OCI-LY7 (cell line): ENCODE data around the gene ANKRD42. TPM values are rescaled to one million over a fixed set of nuclear protein-coding genes. Genes with fewer than 3 reads are reported as not detected.

Experiments
- BruUV-seq: library from RNA; stranded (reverse); fragments of 400-500 nt; replicated peaks from 2 replicates; lab custom pipeline; 2021; lab: Mats Ljungman, UMichigan
- CTCF ChIA-PET: fragments of 300-600 bp; sonication (Branson Sonifier 250); formaldehyde crosslinking; loops from one replicate; lab custom pipeline; 2022; ENCODE audit warnings: antibody characterized with exemption; ENCODE audit not compliant: unreplicated experiment; lab: Charles Lee
- POLR2A ChIA-PET: fragments of 300-600 bp; sonication (Branson Sonifier 250); formaldehyde crosslinking; loops from one replicate; lab custom pipeline; 2022; ENCODE audit warnings: antibody characterized with exemption; lab: Charles Lee
- DNase-seq: peaks from one replicate; pipeline ENCODE4 v3.0.0-alpha.2; 2015; ENCODE audit warnings: low spot score
- H2AFZ ChIP-seq: fragments of 200-600 bp; sonication (generic), shearing (Covaris generic); 2 replicates; pipeline ENCODE4 v1.6.1; 2014; ENCODE audit warnings: mild to moderate bottlenecking, antibody characterized with exemption, low read length, moderate library complexity
- H3K27ac ChIP-seq: fragments of 200-600 bp; sonication (generic); 2 replicates; pipeline ENCODE4 v1.5.1; 2014; ENCODE audit warnings: mixed run types, low read depth, mild to moderate bottlenecking, moderate library complexity, low read length, inconsistent platforms; ENCODE audit not compliant: poor library complexity, severe bottlenecking
- H3K36me3 ChIP-seq: fragments of 200-600 bp; sonication (generic); 2 replicates; pipeline ENCODE4 v1.6.1; 2014; ENCODE audit warnings: mild to moderate bottlenecking, antibody characterized with exemption, low read length, moderate library complexity, mixed read lengths; ENCODE audit not compliant: insufficient read depth
- H3K4me1 ChIP-seq: fragments of 200-600 bp; sonication (generic); 2 replicates; pipeline ENCODE4 v1.5.1; 2014; ENCODE audit warnings: mild to moderate bottlenecking, low read length; ENCODE audit not compliant: insufficient read depth, poor library complexity, severe bottlenecking
- H3K4me2 ChIP-seq: fragments of 200-600 bp; sonication (generic); 2 replicates; pipeline ENCODE4 v1.6.1; 2014; ENCODE audit warnings: mild to moderate bottlenecking, low read length
- H3K4me3 ChIP-seq: fragments of 200-600 bp; sonication (generic); 2 replicates; pipeline ENCODE4 v1.5.1; 2014; ENCODE audit warnings: mild to moderate bottlenecking, low read depth, low read length; ENCODE audit not compliant: poor library complexity, severe bottlenecking
- H3K79me2 ChIP-seq: fragments of 200-600 bp; sonication (generic); 2 replicates; pipeline ENCODE4 v1.6.1; 2016; ENCODE audit warnings: low read depth, mild to moderate bottlenecking, low read length, moderate library complexity, mixed read lengths; ENCODE audit not compliant: insufficient read depth
- H3K9me2 ChIP-seq: fragments of 200-600 bp; sonication (generic); 2 replicates; pipeline ENCODE4 v1.6.1; 2016; ENCODE audit warnings: mild to moderate bottlenecking, low read length, mixed read lengths; ENCODE audit not compliant: insufficient read depth
- H3K9me3 ChIP-seq: fragments of 200-600 bp; sonication (generic); 2 replicates; pipeline ENCODE4 v1.6.1; 2014; ENCODE audit warnings: mild to moderate bottlenecking, mixed run types, low read length, mixed read lengths
- H4K20me1 ChIP-seq: fragments of 200-600 bp; sonication (generic); 2 replicates; pipeline ENCODE4 v1.6.1; 2014; ENCODE audit warnings: mild to moderate bottlenecking, antibody characterized with exemption, low read length, moderate library complexity, mixed read lengths; ENCODE audit not compliant: insufficient read depth
- EZH2phosphoT487 ChIP-seq: fragments of 200-600 bp; sonication (generic); IDR thresholded peaks from 2 replicates; pipeline ENCODE4 v1.6.1; 2018; ENCODE audit warnings: low read depth, borderline replicate concordance, mild to moderate bottlenecking, mixed run types, antibody characterized with exemption, low read length, moderate library complexity, mixed read lengths
- intact Hi-C: fragments of 100-400 bp; cut with micrococcal nuclease; formaldehyde crosslinking; loops from one replicate; pipeline ENCODE4 v1.10.0; 2022; ENCODE audit not compliant: unreplicated experiment
- total RNA-seq, 2 experiments: library from RNA; depleted of rRNA in 1 of 2; stranded (reverse); fragments of >200 nt in 1 of 2; shearing (Covaris generic) in 1 of 2; gene quantifications; 2 replicates each; pipeline ENCODE4 v1.2.3, GENCODE V29; 2014 to 2022
- TF ChIP-seq, protein P1 (sequence below): fragments of 200-600 bp; sonication (generic); conservative IDR thresholded peaks from 2 replicates; pipeline ENCODE4 v1.5.1; 2014; ENCODE audit warnings: mild to moderate bottlenecking, antibody characterized with exemption, low read length, moderate library complexity, mixed read lengths

Gene ANKRD42
- total RNA-seq, 2 experiments from 2014 or later = 2.2 to 3.3 TPM

DNA sequence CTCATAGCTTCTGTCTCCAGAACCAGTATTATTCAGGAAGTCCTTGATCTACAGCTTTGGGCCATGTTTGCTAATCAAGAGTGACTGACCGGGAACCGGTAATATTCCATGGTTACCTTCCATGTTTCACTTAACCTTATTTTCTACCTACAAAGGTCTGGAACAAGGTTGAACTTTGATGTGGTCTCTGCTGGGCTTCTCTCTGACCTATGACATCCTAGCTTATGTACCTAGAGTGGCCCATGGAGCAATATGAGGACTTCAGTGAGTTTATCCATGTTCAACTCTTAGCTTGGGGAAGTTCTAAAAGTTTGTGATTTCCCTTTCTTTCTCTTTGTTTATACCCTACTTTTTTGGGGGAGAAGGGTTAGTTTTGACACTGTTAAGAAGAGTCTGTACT lies 59.4 kb downstream of the ANKRD42 start:
- DNase-seq = no peak
- H3K79me2 ChIP-seq = no peaks in the 10 kb centered on the region
- no peak overlapping the region for H3K4me3 ChIP-seq
- H3K9me3 ChIP-seq = peaks cover 4% of the 10 kb centered on the region; the same call in 1 of the 2 replicates
- CTCF ChIA-PET = interaction anchor here (0.5 kb wide), 1 partner anchor 29 kb away, joined by 3 read pairs; no protein-coding TSS in a partner anchor
- H3K9me2 ChIP-seq = no peaks in the 10 kb centered on the region
- POLR2A ChIA-PET = no interaction called here
- H3K27ac ChIP-seq = no peak overlapping the region
- H3K4me1 ChIP-seq = peaks cover 10% of the 10 kb centered on the region
- intact Hi-C loops = loop anchor here (5.0 kb wide), 1 partner anchor 536 kb away; no protein-coding TSS in a partner anchor
- H2AFZ ChIP-seq = no peak overlapping the region
- TF ChIP-seq, protein P1, sequence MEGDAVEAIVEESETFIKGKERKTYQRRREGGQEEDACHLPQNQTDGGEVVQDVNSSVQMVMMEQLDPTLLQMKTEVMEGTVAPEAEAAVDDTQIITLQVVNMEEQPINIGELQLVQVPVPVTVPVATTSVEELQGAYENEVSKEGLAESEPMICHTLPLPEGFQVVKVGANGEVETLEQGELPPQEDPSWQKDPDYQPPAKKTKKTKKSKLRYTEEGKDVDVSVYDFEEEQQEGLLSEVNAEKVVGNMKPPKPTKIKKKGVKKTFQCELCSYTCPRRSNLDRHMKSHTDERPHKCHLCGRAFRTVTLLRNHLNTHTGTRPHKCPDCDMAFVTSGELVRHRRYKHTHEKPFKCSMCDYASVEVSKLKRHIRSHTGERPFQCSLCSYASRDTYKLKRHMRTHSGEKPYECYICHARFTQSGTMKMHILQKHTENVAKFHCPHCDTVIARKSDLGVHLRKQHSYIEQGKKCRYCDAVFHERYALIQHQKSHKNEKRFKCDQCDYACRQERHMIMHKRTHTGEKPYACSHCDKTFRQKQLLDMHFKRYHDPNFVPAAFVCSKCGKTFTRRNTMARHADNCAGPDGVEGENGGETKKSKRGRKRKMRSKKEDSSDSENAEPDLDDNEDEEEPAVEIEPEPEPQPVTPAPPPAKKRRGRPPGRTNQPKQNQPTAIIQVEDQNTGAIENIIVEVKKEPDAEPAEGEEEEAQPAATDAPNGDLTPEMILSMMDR = no peak
- TF ChIP-seq EZH2phosphoT487 = no peak
- no peak overlapping the region for H3K4me2 ChIP-seq
- no peaks in the 10 kb centered on the region for H4K20me1 ChIP-seq
- peaks cover 5% of the 10 kb centered on the region for H3K36me3 ChIP-seq
- BruUV-seq = no TSS peak

DNA sequence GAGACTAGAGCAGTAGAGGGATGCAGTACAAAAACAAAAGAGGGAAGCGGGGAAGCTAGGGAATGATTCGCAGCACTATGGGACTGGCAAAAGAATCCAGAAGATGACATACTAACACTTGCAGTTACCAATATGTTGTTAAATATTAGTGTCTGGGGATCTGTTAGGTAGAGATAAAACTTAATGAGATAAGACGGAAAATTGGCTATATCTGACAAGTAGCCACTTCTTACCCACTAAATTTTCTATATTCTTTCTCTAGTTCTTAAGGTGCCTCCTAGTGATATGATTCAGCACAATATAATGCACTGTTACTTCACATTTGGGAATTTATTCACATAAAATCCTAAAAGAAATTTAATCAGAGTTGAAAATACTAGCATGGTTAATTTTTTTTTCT lies 61.9 kb downstream of the ANKRD42 start:
- Histone ChIP-seq H3K4me3 (no peak overlapping the region), H3K27ac (no peak overlapping the region), H2AFZ (no peak overlapping the region), H3K4me1 (no peaks in the 10 kb centered on the region), H3K36me3 (peaks cover 26% of the 10 kb centered on the region), H3K9me2 (no peaks in the 10 kb centered on the region), H3K79me2 (no peaks in the 10 kb centered on the region), H3K9me3 (peaks cover 4% of the 10 kb centered on the region; the same call in 1 of the 2 replicates), H4K20me1 (no peaks in the 10 kb centered on the region), H3K4me2 (no peak overlapping the region)
- CTCF ChIA-PET = no interaction called here
- intact Hi-C loops = no loop called here
- POLR2A ChIA-PET = interaction anchor here (0.5 kb wide), 1 partner anchor 81 kb away, joined by 3 read pairs; no protein-coding TSS in a partner anchor
- TF ChIP-seq EZH2phosphoT487 = no peak
- TF ChIP-seq, protein P1 = no peak
- BruUV-seq = no TSS peak
- no peak for DNase-seq

DNA sequence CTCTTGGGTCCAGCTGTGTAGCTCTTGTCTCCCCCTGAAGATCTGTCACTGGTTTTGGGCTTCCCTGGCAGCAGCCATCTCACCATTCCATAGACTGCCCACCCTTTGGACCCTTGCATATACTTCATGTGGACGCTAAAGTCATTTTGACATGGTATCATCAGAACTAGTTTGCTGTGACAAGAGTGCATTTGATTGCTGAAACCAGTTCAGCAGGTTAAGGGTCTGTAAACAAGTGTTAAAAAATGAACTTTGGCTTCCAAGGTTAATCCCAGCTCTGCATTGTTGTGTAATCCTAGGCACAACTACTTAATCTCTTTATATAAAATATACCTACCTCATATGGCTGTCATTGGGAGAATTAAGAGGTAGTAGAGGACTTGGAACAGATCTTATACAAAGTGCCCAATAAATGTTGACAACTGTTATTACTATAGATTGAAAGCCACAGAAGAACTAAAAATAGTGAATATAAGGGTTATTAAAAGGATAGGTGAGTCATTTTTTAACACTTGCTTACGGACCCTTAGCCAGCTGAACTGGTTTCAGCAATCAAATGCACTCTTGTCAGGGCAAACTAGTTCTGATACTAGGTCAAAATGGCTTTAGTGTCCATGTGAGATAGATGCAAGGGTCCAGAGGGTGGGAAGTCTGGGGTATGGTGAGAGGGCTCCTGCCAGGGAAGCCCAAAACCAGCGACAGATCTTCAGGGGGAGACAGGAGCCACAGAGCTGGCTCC lies 63.3 kb downstream of the ANKRD42 start:
- Histone ChIP-seq H3K4me2 (no peak overlapping the region), H3K79me2 (no peaks in the 10 kb centered on the region), H3K9me3 (peaks cover 4% of the 10 kb centered on the region; the same call in 1 of the 2 replicates), H4K20me1 (no peaks in the 10 kb centered on the region), H3K4me1 (no peaks in the 10 kb centered on the region), H3K27ac (no peak overlapping the region), H3K36me3 (peaks cover 37% of the 10 kb centered on the region), H3K4me3 (no peak overlapping the region), H3K9me2 (no peaks in the 10 kb centered on the region), H2AFZ (no peak overlapping the region)
- intact Hi-C loops = no loop called here
- ChIA-PET POLR2A (no interaction called here), CTCF (no interaction called here)
- TF ChIP-seq, protein P1 = no peak
- TF ChIP-seq EZH2phosphoT487 = no peak
- no TSS peak for BruUV-seq
- DNase-seq = no peak
